SU-DHL-6 (cell line): ENCODE data around the gene EEFSEC.

Experiments
- H2AFZ ChIP-seq: fragments of 200-600 bp; sonication (generic); 2 replicates; pipeline ENCODE4 v1.6.1; 2014; ENCODE audit warnings: low read depth, mild to moderate bottlenecking, moderate library complexity, mixed read lengths, antibody characterized with exemption, low read length; ENCODE audit not compliant: severe bottlenecking
- H3F3A ChIP-seq: fragments of 200-600 bp; shearing (Covaris generic); 2 replicates; pipeline ENCODE4 v1.6.0; 2016; ENCODE audit warnings: antibody characterized with exemption, mild to moderate bottlenecking; ENCODE audit not compliant: insufficient read depth
- H3K27ac ChIP-seq: fragments of 200-600 bp; sonication (generic); 2 replicates; pipeline ENCODE4 v1.5.1; 2016; ENCODE audit warnings: low read depth, mild to moderate bottlenecking, low read length, moderate library complexity, mixed read lengths
- H3K27me3 ChIP-seq: fragments of 200-600 bp; sonication (generic), shearing (Covaris generic); 2 replicates; pipeline ENCODE4 v1.6.0; 2014; ENCODE audit warnings: mild to moderate bottlenecking, low read length
- H3K36me3 ChIP-seq: fragments of 200-600 bp; sonication (generic); 2 replicates; pipeline ENCODE4 v1.6.1; 2014; ENCODE audit warnings: mild to moderate bottlenecking, low read length, mixed read lengths
- H3K4me2 ChIP-seq: fragments of 300-600, 200-600 bp; shearing (Covaris generic), sonication (generic); 2 replicates; pipeline ENCODE4 v1.6.0; 2014; ENCODE audit warnings: low read length, low read depth, mild to moderate bottlenecking; ENCODE audit not compliant: poor library complexity, severe bottlenecking
- H3K4me3 ChIP-seq: fragments of 200-600 bp; sonication (generic); 2 replicates; pipeline ENCODE4 v1.5.1; 2014; ENCODE audit warnings: antibody characterized with exemption, low read length, mild to moderate bottlenecking, mixed read lengths; ENCODE audit not compliant: insufficient read depth, poor library complexity, severe bottlenecking
- H3K79me2 ChIP-seq: fragments of 200-600 bp; sonication (generic); 2 replicates; pipeline ENCODE4 v1.6.1; 2014; ENCODE audit warnings: mild to moderate bottlenecking, low read length, moderate library complexity; ENCODE audit not compliant: insufficient read depth
- H3K9ac ChIP-seq: fragments of 200-600 bp; sonication (generic); 2 replicates; pipeline ENCODE4 v1.7.0; 2014; ENCODE audit warnings: mild to moderate bottlenecking, low read length
- H3K9me2 ChIP-seq: fragments of 200-600 bp; sonication (generic); replicated peaks from 2 replicates; pipeline ENCODE4 v1.6.1; 2014; ENCODE audit warnings: low read length; ENCODE audit not compliant: insufficient read depth
- H3K9me3 ChIP-seq: fragments of 200-600 bp; sonication (generic); 2 replicates; pipeline ENCODE4 v1.6.1; 2014; ENCODE audit warnings: low read length, mixed read lengths; ENCODE audit not compliant: insufficient read depth
- H4K20me1 ChIP-seq: fragments of 200-600 bp; sonication (generic); 2 replicates; pipeline ENCODE4 v1.6.1; 2014; ENCODE audit warnings: low read depth, mild to moderate bottlenecking, antibody characterized with exemption, low read length, moderate library complexity, mixed read lengths
- CTCF ChIP-seq: fragments of 200-600 bp; sonication (generic); IDR thresholded peaks from one replicate; pipeline ENCODE4 v1.5.1; 2017; ENCODE audit warnings: antibody characterized with exemption, mild to moderate bottlenecking, low read length, moderate library complexity; ENCODE audit not compliant: insufficient read depth, poor library complexity, severe bottlenecking
- EZH2phosphoT487 ChIP-seq: fragments of 200-600 bp; sonication (generic), shearing (Covaris generic); conservative IDR thresholded peaks from 2 replicates; pipeline ENCODE4 v1.6.1; 2018; ENCODE audit warnings: mild to moderate bottlenecking, antibody characterized with exemption, low read length, moderate library complexity, mixed read lengths

Gene EEFSEC

GRCh38 chr3:128243602-128244504 lies 90.6 kb downstream of the EEFSEC start:
- H3K36me3 ChIP-seq = no peaks in the 10 kb centered on the region
- H3K4me3 ChIP-seq = no peak overlapping the region
- no peak overlapping the region for H2AFZ ChIP-seq
- H3K9me3 ChIP-seq = no peaks in the 10 kb centered on the region
- no peaks in the 10 kb centered on the region for H3F3A ChIP-seq
- no peak for TF ChIP-seq CTCF
- H4K20me1 ChIP-seq = no peaks in the 10 kb centered on the region
- H3K27ac ChIP-seq = no peak overlapping the region
- H3K4me2 ChIP-seq = no peak overlapping the region
- H3K27me3 ChIP-seq = no peaks in the 10 kb centered on the region
- H3K9ac ChIP-seq = no peak overlapping the region
- H3K79me2 ChIP-seq = no peaks in the 10 kb centered on the region
- no peaks in the 10 kb centered on the region for H3K9me2 ChIP-seq

- no peaks in the 10 kb centered on the region for H3K9me3 ChIP-seq
- no peaks in the 10 kb centered on the region for H3K9me2 ChIP-seq
- H2AFZ ChIP-seq = no peak overlapping the region
- no peaks in the 10 kb centered on the region for H4K20me1 ChIP-seq
- H3K4me3 ChIP-seq = no peak overlapping the region
- no peak overlapping the region for H3K27ac ChIP-seq
- H3K79me2 ChIP-seq = no peaks in the 10 kb centered on the region
- no peaks in the 10 kb centered on the region for H3F3A ChIP-seq
- H3K4me2 ChIP-seq = no peak overlapping the region
- peaks cover under 1% of the 10 kb centered on the region; the same call in 1 of the 2 replicates for H3K36me3 ChIP-seq
- no peaks in the 10 kb centered on the region for H3K27me3 ChIP-seq
- TF ChIP-seq CTCF (no peak), EZH2phosphoT487 (no peak)
- H3K9ac ChIP-seq = no peak overlapping the region
Observed at GRCh38 chr3:128245460-128245859, 92.2 kb downstream of the EEFSEC start.

- no peaks in the 10 kb centered on the region for H3K27me3 ChIP-seq
- H3K27ac ChIP-seq = no peak overlapping the region
- no peak overlapping the region for H3K4me3 ChIP-seq
- TF ChIP-seq CTCF (no peak), EZH2phosphoT487 (no peak)
- H3K4me2 ChIP-seq = no peak overlapping the region
- no peaks in the 10 kb centered on the region for H3K9me2 ChIP-seq
- no peaks in the 10 kb centered on the region for H3F3A ChIP-seq
- H3K9me3 ChIP-seq = no peaks in the 10 kb centered on the region
- H3K9ac ChIP-seq = no peak overlapping the region
- H3K36me3 ChIP-seq = peaks cover 3% of the 10 kb centered on the region; the same call in 1 of the 2 replicates
- H2AFZ ChIP-seq = no peak overlapping the region
- no peaks in the 10 kb centered on the region for H3K79me2 ChIP-seq
- no peaks in the 10 kb centered on the region for H4K20me1 ChIP-seq
Observed at GRCh38 chr3:128247666-128248409, 94.6 kb downstream of the EEFSEC start.
